AG10803 (cell line): Measurements from ENCODE around the gene CHRDL2.

ENCODE experiments used
- DNase-seq: peaks from one replicate; pipeline ENCODE4 v3.0.0; 2010; ENCODE audit warnings: low read depth
- H3K4me3 ChIP-seq: 2 replicates; pipeline ENCODE4 v1.5.1; 2011; ENCODE audit warnings: mild to moderate bottlenecking, low read length, control low read depth
- CTCF ChIP-seq: conservative IDR thresholded peaks from 2 replicates; pipeline ENCODE4 v1.5.1; 2011; ENCODE audit warnings: mild to moderate bottlenecking, low read length, control low read depth, inconsistent platforms

The CHRDL2 gene

GRCh38 chr11:74720596-74721478 lies 10.4 kb downstream of the CHRDL2 start:
- DNase-seq: peak; percentile 26
- TF ChIP-seq CTCF: no peak
- H3K4me3 ChIP-seq: no peak overlapping the region

- DNase-seq: no peak
These were observed 12.2 kb downstream of the CHRDL2 start for GRCh38 chr11:74719011-74719410.

GRCh38 chr11:74717221-74717969 lies 13.8 kb downstream of the CHRDL2 start:
- no peak overlapping the region for H3K4me3 ChIP-seq
- DNase-seq: peak; percentile 49
- TF ChIP-seq CTCF: no peak

More at GRCh38 chr11:74719011-74719410, 12.2 kb downstream of the CHRDL2 start:
- no peak for TF ChIP-seq CTCF
- H3K4me3 ChIP-seq: no peak overlapping the region

GRCh38 chr11:74714904-74715303 lies 16.3 kb downstream of the CHRDL2 start:
- no peak for TF ChIP-seq CTCF
- H3K4me3 ChIP-seq: no peak overlapping the region
- DNase-seq: no peak

GRCh38 chr11:74713686-74714085 lies 17.5 kb downstream of the CHRDL2 start:
- DNase-seq: no peak
- no peak for TF ChIP-seq CTCF

GRCh38 chr11:74710281-74710938 lies 20.8 kb downstream of the CHRDL2 start:
- no peak for TF ChIP-seq CTCF
- H3K4me3 ChIP-seq: no peak overlapping the region
- DNase-seq: peak; percentile 44

More at GRCh38 chr11:74713686-74714085, 17.5 kb downstream of the CHRDL2 start:
- H3K4me3 ChIP-seq: no peak overlapping the region
